PC-9 (cell line): ENCODE measurements around the gene BCAR3.

ENCODE experiments used
- CTCF ChIP-seq: fragments of 200-600 bp; sonication (generic); conservative IDR thresholded peaks from 2 replicates; pipeline ENCODE4 v1.6.1; 2017; ENCODE audit warnings: mixed run types, antibody characterized with exemption, mild to moderate bottlenecking, moderate library complexity
- EZH2 ChIP-seq: fragments of 200-600 bp; sonication (generic); IDR thresholded peaks from 2 replicates; pipeline ENCODE4 v1.8.0; 2017; ENCODE audit warnings: antibody characterized with exemption, low read depth

GRCh38 chr1:93559695-93560094, 121.9 kb downstream of the BCAR3 start:
- TF ChIP-seq CTCF = no peak
- no peak for TF ChIP-seq EZH2
